ENCODE results near the gene CDKN2B-AS1.
A peak's percentile ranks its signal among the peaks of the same experiment; 100 is the strongest.

Gene CDKN2B-AS1

DNA sequence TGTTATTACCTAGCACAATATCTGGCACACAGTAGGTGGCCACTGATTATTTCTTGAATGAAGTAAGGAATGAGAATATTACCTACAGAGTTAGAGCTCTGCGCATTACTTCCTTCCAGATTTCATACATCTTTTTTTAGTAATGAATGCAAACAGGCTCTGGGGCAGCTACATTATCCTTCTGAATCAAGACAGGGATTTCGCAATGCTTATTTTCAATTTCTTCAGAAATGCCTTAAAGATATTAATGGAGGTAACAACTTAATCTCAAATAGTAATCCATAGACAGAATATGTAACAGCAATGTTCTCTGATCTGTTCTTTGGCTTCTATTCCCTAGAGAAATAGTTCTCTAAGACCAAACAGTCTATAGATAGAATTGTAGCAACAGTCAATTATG is 33.0 kb upstream of the CDKN2B-AS1 start:
- Histone ChIP-seq H3K18ac (ENCODE audit: low read length) (no peak overlapping the region), H4K8ac (ENCODE audit: low read depth, low read length) (no peak overlapping the region), H2BK12ac (ENCODE audit: low read length) (no peak overlapping the region), H3K23ac (ENCODE audit: low read depth, low read length, poor library complexity) (no peak overlapping the region), H4K91ac (ENCODE audit: low read depth, low read length, poor library complexity) (no peak overlapping the region), H3K14ac (ENCODE audit: low read length) (no peak overlapping the region), H2BK15ac (ENCODE audit: low read length) (no peak overlapping the region), H3K4me3 (ENCODE audit: low read length in 2 of 2) (no peak overlapping the region), H3K79me1 (ENCODE audit: low read depth, low read length) (no peaks in the 10 kb centered on the region), H3K4ac (ENCODE audit: low read length) (no peak overlapping the region), H3K4me1 (ENCODE audit: control insufficient read depth in 2 of 2, insufficient read depth in 1 of 2, low read depth in 1 of 2, low read length in 2 of 2) (peaks cover 2 to 9% of the 10 kb centered on the region in 2 donors), H2BK5ac (ENCODE audit: low read length) (no peak overlapping the region), H2AK5ac (ENCODE audit: low read depth, low read length) (no peak overlapping the region), H2BK120ac (ENCODE audit: low read depth, low read length) (no peak overlapping the region), H3K36me3 (replicated peaks in 1 of 2; ENCODE audit: control insufficient read depth in 2 of 2, insufficient read depth in 2 of 2, low read length in 2 of 2) (no peaks in the 10 kb centered on the region), H3K4me2 (ENCODE audit: insufficient read depth, low read length, poor library complexity, severe bottlenecking) (no peak overlapping the region), H3K9ac (ENCODE audit: low read depth, low read length, poor library complexity) (no peak overlapping the region), H3K27ac (replicated peaks; ENCODE audit: low read length) (no peak overlapping the region), H3K27me3 (ENCODE audit: control insufficient read depth in 3 of 3, insufficient read depth in 3 of 3, low read depth in 1 of 3, low read length in 3 of 3) (peaks cover 15 to 61% (median 26%) of the 10 kb centered on the region in 3 experiments), H2AFZ (ENCODE audit: low read length) (no peak overlapping the region), H3K9me3 (replicated peaks in 1 of 2; ENCODE audit: control insufficient read depth in 2 of 2, insufficient read depth in 1 of 2, low read depth in 1 of 2, low read length in 2 of 2) (no peaks in the 10 kb centered on the region)
- no peak for DNase-seq (ENCODE audit: low spot score)
- WGBS, 2 donors (ENCODE audit: extremely low coverage in 2 of 2, insufficient read length in 2 of 2, insufficient replicate concordance in 1 of 2), result no CpG with 5 or more reads among the region's 2 CpGs

DNA sequence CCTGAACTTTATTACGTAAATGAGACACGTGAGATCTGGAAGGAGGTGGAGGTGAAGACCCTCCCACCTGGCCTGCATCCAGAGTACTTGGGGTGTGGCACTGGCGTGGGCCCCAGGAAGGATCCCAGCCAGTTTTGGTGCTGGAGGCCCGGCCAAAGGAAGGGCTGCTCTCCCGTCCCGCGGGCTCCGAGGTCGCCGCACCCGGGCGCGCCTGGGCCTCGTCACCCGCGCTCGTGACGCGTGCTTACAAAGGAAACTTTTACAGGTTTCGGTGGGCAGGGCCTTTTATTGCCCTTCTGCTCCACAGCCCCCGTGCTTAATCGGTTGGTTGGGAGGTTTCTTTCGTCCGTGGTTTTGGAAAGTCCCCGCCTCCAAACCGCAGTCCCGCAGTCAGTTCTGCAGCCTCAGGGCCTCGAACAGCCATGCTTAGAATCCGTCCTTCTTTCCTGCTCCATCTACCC is 29.6 kb upstream of the CDKN2B-AS1 start:
- no peak overlapping the region for H3K23ac ChIP-seq (ENCODE audit: low read depth, low read length, poor library complexity)
- H3K27me3 ChIP-seq (ENCODE audit: control insufficient read depth in 3 of 3, insufficient read depth in 3 of 3, low read depth in 1 of 3, low read length in 3 of 3), result peaks cover 39 to 79% (median 60%) of the 10 kb centered on the region in 3 experiments
- peaks cover 3 to 9% of the 10 kb centered on the region in 2 donors for H3K9me3 ChIP-seq (replicated peaks in 1 of 2; ENCODE audit: control insufficient read depth in 2 of 2, insufficient read depth in 1 of 2, low read depth in 1 of 2, low read length in 2 of 2)
- H2BK12ac ChIP-seq (ENCODE audit: low read length), result no peak overlapping the region
- H2AK5ac ChIP-seq (ENCODE audit: low read depth, low read length), result no peak overlapping the region
- H3K4me3 ChIP-seq (ENCODE audit: low read length in 2 of 2), result peak overlapping the region; percentile 29 to 46
- H3K27ac ChIP-seq (replicated peaks; ENCODE audit: low read length), result no peak overlapping the region
- DNase-seq (ENCODE audit: low spot score), result no peak
- H3K9ac ChIP-seq (ENCODE audit: low read depth, low read length, poor library complexity), result no peak overlapping the region
- H3K18ac ChIP-seq (ENCODE audit: low read length), result no peak overlapping the region
- H3K4ac ChIP-seq (ENCODE audit: low read length), result no peak overlapping the region
- H4K8ac ChIP-seq (ENCODE audit: low read depth, low read length), result no peak overlapping the region
- WGBS, 2 donors (ENCODE audit: extremely low coverage in 2 of 2, insufficient read length in 2 of 2, insufficient replicate concordance in 1 of 2), result no CpG with 5 or more reads among the region's 29 CpGs
- H3K14ac ChIP-seq (ENCODE audit: low read length), result no peak overlapping the region
- H3K4me1 ChIP-seq (ENCODE audit: control insufficient read depth in 2 of 2, insufficient read depth in 1 of 2, low read depth in 1 of 2, low read length in 2 of 2), result peaks cover 2 to 9% of the 10 kb centered on the region in 2 donors
- no peaks in the 10 kb centered on the region for H3K36me3 ChIP-seq (replicated peaks in 1 of 2; ENCODE audit: control insufficient read depth in 2 of 2, insufficient read depth in 2 of 2, low read length in 2 of 2)
- H3K4me2 ChIP-seq (ENCODE audit: insufficient read depth, low read length, poor library complexity, severe bottlenecking), result peak overlapping the region; percentile 60
- H4K91ac ChIP-seq (ENCODE audit: low read depth, low read length, poor library complexity), result no peak overlapping the region
- no peak overlapping the region for H2BK5ac ChIP-seq (ENCODE audit: low read length)
- H2BK15ac ChIP-seq (ENCODE audit: low read length), result no peak overlapping the region
- peak overlapping the region; percentile 93 for H2AFZ ChIP-seq (ENCODE audit: low read length)
- no peaks in the 10 kb centered on the region for H3K79me1 ChIP-seq (ENCODE audit: low read depth, low read length)
- H2BK120ac ChIP-seq (ENCODE audit: low read depth, low read length), result no peak overlapping the region

DNA sequence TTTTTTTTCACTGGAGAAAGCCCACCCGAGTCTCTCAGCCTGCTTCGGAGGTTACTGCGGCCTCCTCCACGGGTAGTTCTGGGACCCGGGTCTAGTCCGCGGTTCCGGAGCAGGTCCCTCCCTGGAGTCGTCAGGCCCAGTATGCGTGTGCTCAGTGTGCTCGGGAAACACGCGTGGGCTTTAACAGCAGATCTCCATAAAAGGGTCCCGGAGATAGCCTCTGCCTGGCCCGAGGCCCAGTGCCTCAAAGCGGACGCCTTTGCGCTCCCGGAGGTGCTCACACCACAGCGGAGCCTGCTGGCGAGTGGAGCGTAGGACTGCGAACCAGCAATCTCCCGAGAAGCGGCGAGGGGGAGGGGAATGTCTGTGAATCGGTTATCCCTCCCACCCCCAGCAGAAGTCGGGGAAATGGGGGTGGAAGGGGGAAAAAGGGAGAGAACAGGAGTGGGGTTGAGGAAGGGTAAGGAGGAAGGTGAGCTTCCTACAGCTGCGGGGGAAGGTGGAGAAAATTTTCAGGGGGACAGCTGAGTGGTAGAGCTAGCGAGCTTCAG is 29.1 kb upstream of the CDKN2B-AS1 start:
- no CpG with 5 or more reads among the region's 30 CpGs for WGBS, 2 donors (ENCODE audit: extremely low coverage in 2 of 2, insufficient read length in 2 of 2, insufficient replicate concordance in 1 of 2)
- peak overlapping the region; percentile 93 for H2AFZ ChIP-seq (ENCODE audit: low read length)
- peak; percentile 61 for DNase-seq (ENCODE audit: low spot score)
- no peak overlapping the region for H3K14ac ChIP-seq (ENCODE audit: low read length)
- H3K18ac ChIP-seq (ENCODE audit: low read length), result no peak overlapping the region
- no peak overlapping the region for H2BK120ac ChIP-seq (ENCODE audit: low read depth, low read length)
- H3K27ac ChIP-seq (replicated peaks; ENCODE audit: low read length), result no peak overlapping the region
- no peak overlapping the region for H3K4ac ChIP-seq (ENCODE audit: low read length)
- H3K36me3 ChIP-seq (replicated peaks in 1 of 2; ENCODE audit: control insufficient read depth in 2 of 2, insufficient read depth in 2 of 2, low read length in 2 of 2), result no peaks in the 10 kb centered on the region
- H4K91ac ChIP-seq (ENCODE audit: low read depth, low read length, poor library complexity), result no peak overlapping the region
- H3K4me1 ChIP-seq (ENCODE audit: control insufficient read depth in 2 of 2, insufficient read depth in 1 of 2, low read depth in 1 of 2, low read length in 2 of 2), result peaks cover 2 to 9% of the 10 kb centered on the region in 2 donors
- H2AK5ac ChIP-seq (ENCODE audit: low read depth, low read length), result no peak overlapping the region
- peaks cover 3 to 14% of the 10 kb centered on the region in 2 donors for H3K9me3 ChIP-seq (replicated peaks in 1 of 2; ENCODE audit: control insufficient read depth in 2 of 2, insufficient read depth in 1 of 2, low read depth in 1 of 2, low read length in 2 of 2)
- H3K79me1 ChIP-seq (ENCODE audit: low read depth, low read length), result no peaks in the 10 kb centered on the region
- H3K4me3 ChIP-seq (ENCODE audit: low read length in 2 of 2), result peak overlapping the region; percentile 29 to 46
- peaks cover 44 to 81% (median 65%) of the 10 kb centered on the region in 3 experiments for H3K27me3 ChIP-seq (ENCODE audit: control insufficient read depth in 3 of 3, insufficient read depth in 3 of 3, low read depth in 1 of 3, low read length in 3 of 3)
- no peak overlapping the region for H2BK5ac ChIP-seq (ENCODE audit: low read length)
- no peak overlapping the region for H3K23ac ChIP-seq (ENCODE audit: low read depth, low read length, poor library complexity)
- peak overlapping the region; percentile 60 for H3K4me2 ChIP-seq (ENCODE audit: insufficient read depth, low read length, poor library complexity, severe bottlenecking)
- H4K8ac ChIP-seq (ENCODE audit: low read depth, low read length), result no peak overlapping the region
- H2BK12ac ChIP-seq (ENCODE audit: low read length), result no peak overlapping the region
- H3K9ac ChIP-seq (ENCODE audit: low read depth, low read length, poor library complexity), result no peak overlapping the region
- no peak overlapping the region for H2BK15ac ChIP-seq (ENCODE audit: low read length)

DNA sequence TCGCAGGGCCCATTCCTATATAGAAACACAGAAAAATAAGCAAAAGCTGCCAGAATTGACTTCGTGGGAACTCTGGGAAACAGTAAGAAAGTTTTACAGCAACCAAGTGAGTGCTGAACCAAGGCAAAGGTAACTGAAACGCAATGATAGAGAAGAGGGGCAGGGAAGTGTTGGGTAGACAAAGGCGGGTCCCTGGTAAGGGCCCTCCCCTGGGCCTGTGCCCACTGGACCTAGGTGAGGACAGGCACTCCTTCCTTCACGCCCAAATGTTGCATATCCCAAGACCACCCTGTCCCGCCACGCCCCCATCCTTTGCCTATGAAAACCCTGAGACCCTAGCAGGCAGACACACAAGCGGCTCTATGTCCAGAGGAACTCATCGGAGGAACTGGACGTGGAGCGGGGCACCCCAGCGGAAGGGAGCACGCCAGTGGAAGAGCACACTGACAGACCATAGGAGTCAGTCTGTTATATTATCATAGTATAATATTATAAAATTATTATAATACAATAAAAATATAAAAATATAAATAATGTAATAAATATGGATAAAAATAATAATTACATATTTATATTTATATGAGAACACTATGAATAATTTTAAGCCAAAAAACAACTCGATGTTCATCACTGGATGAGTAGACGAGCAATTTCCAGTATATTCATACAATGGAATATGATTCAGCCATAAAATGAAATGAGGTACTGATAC is 28.3 kb upstream of the CDKN2B-AS1 start:
- H3K23ac ChIP-seq (ENCODE audit: low read depth, low read length, poor library complexity), result no peak overlapping the region
- DNase-seq (ENCODE audit: low spot score), result no peak
- H3K27ac ChIP-seq (replicated peaks; ENCODE audit: low read length), result no peak overlapping the region
- H3K14ac ChIP-seq (ENCODE audit: low read length), result no peak overlapping the region
- H3K4me3 ChIP-seq (ENCODE audit: low read length in 2 of 2), result peak overlapping the region in 1 of 2 donors; percentile 53
- H3K27me3 ChIP-seq (ENCODE audit: control insufficient read depth in 3 of 3, insufficient read depth in 3 of 3, low read depth in 1 of 3, low read length in 3 of 3), result peaks cover 48 to 83% (median 73%) of the 10 kb centered on the region in 3 experiments
- H4K8ac ChIP-seq (ENCODE audit: low read depth, low read length), result no peak overlapping the region
- WGBS, 2 donors (ENCODE audit: extremely low coverage in 2 of 2, insufficient read length in 2 of 2, insufficient replicate concordance in 1 of 2), result no CpG with 5 or more reads among the region's 15 CpGs
- no peak overlapping the region for H3K9ac ChIP-seq (ENCODE audit: low read depth, low read length, poor library complexity)
- no peak overlapping the region for H3K18ac ChIP-seq (ENCODE audit: low read length)
- H2BK120ac ChIP-seq (ENCODE audit: low read depth, low read length), result no peak overlapping the region
- no peak overlapping the region for H2BK12ac ChIP-seq (ENCODE audit: low read length)
- peaks cover 3 to 14% of the 10 kb centered on the region in 2 donors for H3K9me3 ChIP-seq (replicated peaks in 1 of 2; ENCODE audit: control insufficient read depth in 2 of 2, insufficient read depth in 1 of 2, low read depth in 1 of 2, low read length in 2 of 2)
- H3K4me2 ChIP-seq (ENCODE audit: insufficient read depth, low read length, poor library complexity, severe bottlenecking), result no peak overlapping the region
- H3K4me1 ChIP-seq (ENCODE audit: control insufficient read depth in 2 of 2, insufficient read depth in 1 of 2, low read depth in 1 of 2, low read length in 2 of 2), result peaks cover 2 to 9% of the 10 kb centered on the region in 2 donors
- no peak overlapping the region for H2BK15ac ChIP-seq (ENCODE audit: low read length)
- H3K4ac ChIP-seq (ENCODE audit: low read length), result no peak overlapping the region
- H2BK5ac ChIP-seq (ENCODE audit: low read length), result no peak overlapping the region
- no peaks in the 10 kb centered on the region for H3K79me1 ChIP-seq (ENCODE audit: low read depth, low read length)
- H4K91ac ChIP-seq (ENCODE audit: low read depth, low read length, poor library complexity), result no peak overlapping the region
- no peaks in the 10 kb centered on the region for H3K36me3 ChIP-seq (replicated peaks in 1 of 2; ENCODE audit: control insufficient read depth in 2 of 2, insufficient read depth in 2 of 2, low read length in 2 of 2)
- H2AFZ ChIP-seq (ENCODE audit: low read length), result no peak overlapping the region
- no peak overlapping the region for H2AK5ac ChIP-seq (ENCODE audit: low read depth, low read length)
